ENCODE data around the gene ATP7B.
"Not testable (repeated sequence)": the region's sequence is repeated elsewhere in the genome, so short reads cannot be mapped to it uniquely, and the experiment has no call there.

The ATP7B gene

DNA sequence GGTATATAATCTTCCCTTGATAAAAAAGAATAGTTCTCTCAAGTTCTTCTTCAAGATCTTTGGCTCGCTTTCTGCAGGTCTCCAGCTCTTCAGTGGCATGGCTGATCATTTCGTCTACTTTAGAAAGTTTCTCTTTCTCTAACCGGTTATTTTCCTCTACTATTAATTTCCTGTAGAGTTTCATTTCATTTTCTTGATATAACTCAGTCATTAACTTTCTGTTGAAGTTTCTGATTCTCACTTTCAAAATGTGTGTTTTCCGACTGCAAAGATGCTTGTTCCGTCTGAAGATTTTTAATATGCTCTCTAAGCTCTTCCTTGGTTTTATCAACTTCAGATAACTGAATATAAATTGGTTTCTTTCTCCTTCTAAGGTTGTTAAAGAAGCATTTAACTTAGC is 102.0 kb downstream of the ATP7B start:
- not testable (repeated sequence) for H3K36me3 ChIP-seq (ENCODE audit: control insufficient read depth, insufficient read depth, low read length); H3K9me3 ChIP-seq (ENCODE audit: control insufficient read depth, low read length); H3K9ac ChIP-seq (ENCODE audit: low read length); H3K4me1 ChIP-seq (ENCODE audit: control insufficient read depth, insufficient read depth, low read length); H3K27me3 ChIP-seq (ENCODE audit: control insufficient read depth, insufficient read depth, low read length); H3K4me3 ChIP-seq (ENCODE audit: low read length)

DNA sequence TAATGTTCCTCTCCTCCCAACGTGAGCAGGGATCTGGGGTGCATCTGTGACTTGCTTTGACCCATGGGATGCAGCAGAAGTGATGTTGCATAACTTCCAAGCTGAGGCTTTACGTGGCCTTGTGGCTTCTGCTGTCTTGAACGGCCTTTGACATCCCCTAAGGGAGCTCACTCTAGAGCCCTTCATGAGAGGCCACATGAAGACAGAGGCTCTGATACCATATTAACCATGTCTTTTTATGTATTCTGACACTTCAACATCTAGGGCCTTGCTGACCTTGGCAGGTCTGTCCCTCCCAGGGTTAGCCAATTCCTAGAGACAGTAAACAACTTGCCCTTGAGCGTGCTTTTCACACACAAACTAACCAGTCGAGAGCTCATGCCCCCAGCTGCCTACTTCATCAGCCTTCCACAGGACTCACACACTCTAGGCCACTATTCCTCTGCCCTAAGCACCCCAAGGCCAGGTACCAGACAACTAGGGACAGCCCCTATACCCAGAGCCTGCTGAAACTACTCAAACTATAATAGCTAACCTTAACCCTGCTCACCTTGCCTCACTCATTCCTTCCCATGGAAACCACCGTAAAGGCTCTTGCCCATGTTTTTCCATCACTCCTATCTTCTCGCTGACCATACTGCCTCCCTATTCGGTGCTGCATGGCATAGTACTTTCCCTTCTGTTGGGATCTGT is 104.1 kb downstream of the ATP7B start:
- no peak overlapping the region for H3K4me3 ChIP-seq (ENCODE audit: low read length)
- H3K36me3 ChIP-seq (ENCODE audit: control insufficient read depth, insufficient read depth, low read length) = no peaks in the 10 kb centered on the region
- H3K9me3 ChIP-seq (ENCODE audit: control insufficient read depth, low read length) = no peaks in the 10 kb centered on the region
- no peaks in the 10 kb centered on the region for H3K4me1 ChIP-seq (ENCODE audit: control insufficient read depth, insufficient read depth, low read length)
- no peaks in the 10 kb centered on the region for H3K27me3 ChIP-seq (ENCODE audit: control insufficient read depth, insufficient read depth, low read length)
- H3K9ac ChIP-seq (ENCODE audit: low read length) = no peak overlapping the region

DNA sequence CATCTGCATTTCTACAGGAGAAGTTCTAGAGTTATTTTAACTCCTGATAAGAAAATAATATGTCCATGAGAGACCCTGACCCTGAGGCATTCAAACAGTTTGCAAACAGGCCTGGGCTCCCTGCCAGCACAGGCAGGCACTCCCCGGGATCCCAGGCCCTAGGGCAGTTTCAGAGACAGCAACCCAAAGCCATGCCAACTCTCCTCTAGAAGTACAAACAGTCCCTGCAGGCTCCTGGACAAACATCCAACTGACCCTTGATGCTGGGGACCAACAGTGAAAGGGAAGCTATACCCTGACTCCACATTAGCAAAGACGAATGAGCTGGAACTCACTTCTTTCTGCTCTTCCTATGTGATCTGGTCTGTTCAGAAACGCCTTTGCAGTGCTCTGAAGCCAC is 104.7 kb downstream of the ATP7B start:
- H3K4me1 ChIP-seq (ENCODE audit: control insufficient read depth, insufficient read depth, low read length) = no peaks in the 10 kb centered on the region
- H3K9ac ChIP-seq (ENCODE audit: low read length) = no peak overlapping the region
- H3K4me3 ChIP-seq (ENCODE audit: low read length) = no peak overlapping the region
- no peaks in the 10 kb centered on the region for H3K36me3 ChIP-seq (ENCODE audit: control insufficient read depth, insufficient read depth, low read length)
- H3K9me3 ChIP-seq (ENCODE audit: control insufficient read depth, low read length) = no peaks in the 10 kb centered on the region
- no peaks in the 10 kb centered on the region for H3K27me3 ChIP-seq (ENCODE audit: control insufficient read depth, insufficient read depth, low read length)

DNA sequence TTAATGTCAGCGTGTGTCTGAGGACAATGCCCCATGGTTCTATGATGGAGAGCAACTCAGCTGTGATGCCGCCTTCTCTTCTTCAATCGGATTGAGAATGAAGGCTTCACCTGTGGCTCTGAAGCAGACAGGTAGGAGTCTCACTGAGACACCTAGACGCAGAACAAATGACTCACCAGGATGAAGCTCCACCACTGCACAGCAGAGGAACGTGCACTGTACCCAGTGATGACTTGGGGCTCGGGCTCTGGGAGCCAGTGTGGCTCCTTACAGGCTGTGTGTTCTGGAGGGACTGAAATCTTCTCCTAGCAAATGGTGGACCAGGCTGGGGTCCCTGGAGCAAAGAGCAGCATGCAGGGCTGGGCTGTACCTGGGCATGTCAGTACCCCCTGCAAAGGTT is 105.5 kb downstream of the ATP7B start:
- no peaks in the 10 kb centered on the region for H3K9me3 ChIP-seq (ENCODE audit: control insufficient read depth, low read length)
- H3K36me3 ChIP-seq (ENCODE audit: control insufficient read depth, insufficient read depth, low read length) = no peaks in the 10 kb centered on the region
- no peaks in the 10 kb centered on the region for H3K27me3 ChIP-seq (ENCODE audit: control insufficient read depth, insufficient read depth, low read length)
- no peaks in the 10 kb centered on the region for H3K4me1 ChIP-seq (ENCODE audit: control insufficient read depth, insufficient read depth, low read length)
- no peak overlapping the region for H3K9ac ChIP-seq (ENCODE audit: low read length)
- H3K4me3 ChIP-seq (ENCODE audit: low read length) = no peak overlapping the region

DNA sequence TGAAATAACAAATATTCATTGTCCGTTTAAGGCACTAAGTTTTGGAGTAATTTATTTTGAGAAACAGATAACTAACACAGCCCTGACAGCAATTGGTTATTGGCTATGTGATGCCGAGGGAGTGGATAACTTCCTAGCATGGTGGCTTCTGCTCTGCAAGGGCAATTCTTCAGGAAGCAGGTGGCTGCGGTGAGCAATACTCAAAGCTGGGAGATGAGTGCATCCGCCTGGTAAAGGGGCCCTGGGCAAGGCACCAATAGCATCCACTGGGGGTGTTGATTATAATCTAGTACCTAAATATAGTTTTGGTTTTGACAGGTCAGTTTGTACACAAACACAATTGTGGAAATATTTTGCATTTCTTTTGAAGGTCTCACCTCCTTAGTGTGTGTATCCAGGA is 108.5 kb downstream of the ATP7B start:
- no peaks in the 10 kb centered on the region for H3K9me3 ChIP-seq (ENCODE audit: control insufficient read depth, low read length)

DNA sequence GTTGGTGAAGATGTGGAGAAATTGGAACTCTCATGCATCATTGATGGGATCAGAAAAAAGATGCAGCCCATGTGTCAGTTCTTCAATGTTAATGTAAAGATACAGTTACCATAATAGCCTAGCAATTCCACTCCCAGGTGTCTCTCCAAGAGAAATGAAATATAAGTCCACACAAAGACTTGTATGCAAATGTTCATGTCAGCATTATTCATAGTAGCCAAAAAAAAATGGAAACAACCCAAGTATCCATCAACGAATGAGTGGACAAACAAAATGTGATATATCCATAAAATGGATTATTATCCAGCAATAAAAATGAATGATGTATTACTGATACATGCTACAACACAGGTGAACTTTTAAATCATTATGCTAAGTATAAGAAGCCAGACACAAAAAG is 110.8 kb downstream of the ATP7B start:
- Histone ChIP-seq H3K9ac (ENCODE audit: low read length) (no peak overlapping the region), H3K36me3 (ENCODE audit: control insufficient read depth, insufficient read depth, low read length) (no peaks in the 10 kb centered on the region), H3K27me3 (ENCODE audit: control insufficient read depth, insufficient read depth, low read length) (no peaks in the 10 kb centered on the region), H3K9me3 (ENCODE audit: control insufficient read depth, low read length) (no peaks in the 10 kb centered on the region), H3K4me3 (ENCODE audit: low read length) (no peak overlapping the region), H3K4me1 (ENCODE audit: control insufficient read depth, insufficient read depth, low read length) (no peaks in the 10 kb centered on the region)

More for the DNA sequence above, 108.5 kb downstream of the ATP7B start:
- Histone ChIP-seq H3K4me3 (ENCODE audit: low read length) (no peak overlapping the region), H3K27me3 (ENCODE audit: control insufficient read depth, insufficient read depth, low read length) (no peaks in the 10 kb centered on the region), H3K4me1 (ENCODE audit: control insufficient read depth, insufficient read depth, low read length) (no peaks in the 10 kb centered on the region), H3K9ac (ENCODE audit: low read length) (no peak overlapping the region), H3K36me3 (ENCODE audit: control insufficient read depth, insufficient read depth, low read length) (no peaks in the 10 kb centered on the region)

DNA sequence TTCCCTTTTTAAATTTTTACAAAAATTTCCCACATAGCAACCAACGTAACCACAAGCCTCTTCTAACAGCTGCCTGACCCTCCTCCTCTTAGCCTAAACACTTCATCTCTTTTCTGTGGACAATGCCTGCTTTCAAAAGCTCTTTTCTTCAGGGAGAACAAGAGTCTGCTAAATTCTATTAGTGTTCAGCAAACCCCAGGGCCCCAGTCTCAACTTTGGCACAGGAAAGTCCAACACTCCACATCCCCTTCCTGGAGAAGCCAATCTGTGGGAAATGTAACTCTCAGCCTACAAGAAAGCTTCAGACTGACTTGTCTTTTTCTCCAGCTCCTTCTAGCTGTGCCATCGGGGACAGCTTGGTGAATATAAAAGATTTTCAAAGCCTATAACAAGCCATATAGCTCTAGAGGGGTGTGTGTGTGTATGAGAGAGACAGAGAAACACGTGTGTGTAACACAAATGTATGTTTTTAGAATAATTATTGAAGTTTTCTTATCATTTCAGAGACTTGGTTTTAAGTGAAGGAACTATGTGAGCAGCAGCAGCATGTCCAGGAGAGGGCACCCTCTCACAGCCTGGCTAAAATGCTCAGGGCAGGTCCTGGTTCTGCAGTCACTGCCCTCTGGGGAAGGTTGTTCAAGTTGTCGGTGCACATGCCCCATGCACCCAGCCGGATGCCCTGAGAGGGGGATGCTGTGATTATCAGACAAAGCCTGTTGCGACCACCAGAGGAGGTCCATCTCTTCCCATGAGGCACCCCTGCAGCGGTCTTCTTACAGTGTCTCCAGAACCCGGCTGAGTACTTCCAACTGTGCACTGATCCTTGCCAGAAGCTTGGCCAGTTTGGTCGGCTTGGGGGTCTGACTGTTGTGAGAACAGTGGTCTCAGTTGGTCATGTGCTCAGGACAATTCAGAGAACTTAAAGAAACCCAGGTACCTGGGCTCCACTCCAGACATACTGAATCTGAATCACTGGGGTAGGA is 115.1 kb downstream of the ATP7B start:
- H3K27me3 ChIP-seq (ENCODE audit: control insufficient read depth, insufficient read depth, low read length) = no peaks in the 10 kb centered on the region
- H3K4me1 ChIP-seq (ENCODE audit: control insufficient read depth, insufficient read depth, low read length) = no peaks in the 10 kb centered on the region
- no peaks in the 10 kb centered on the region for H3K9me3 ChIP-seq (ENCODE audit: control insufficient read depth, low read length)
- H3K36me3 ChIP-seq (ENCODE audit: control insufficient read depth, insufficient read depth, low read length) = no peaks in the 10 kb centered on the region
- no peak overlapping the region for H3K9ac ChIP-seq (ENCODE audit: low read length)
- H3K4me3 ChIP-seq (ENCODE audit: low read length) = no peak overlapping the region

DNA sequence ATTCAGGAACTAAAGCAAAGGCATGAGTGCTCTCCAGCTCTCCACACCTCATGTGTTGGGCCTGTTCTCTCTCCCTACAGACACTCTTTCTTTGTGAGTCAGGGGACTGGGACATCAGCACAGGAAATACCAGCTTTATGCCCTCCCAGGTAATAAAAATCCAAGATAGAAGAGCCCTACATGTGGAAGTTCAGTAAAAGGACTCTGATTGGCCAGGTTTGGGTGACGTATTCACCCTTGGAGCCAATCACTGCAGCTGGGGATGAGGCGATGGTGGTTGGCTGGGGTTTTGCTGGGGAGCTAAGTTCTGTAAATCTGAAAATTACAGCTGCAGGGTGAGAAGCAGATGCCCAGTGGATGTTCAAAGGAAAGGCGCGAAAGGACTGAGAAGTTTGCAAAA is 117.0 kb downstream of the ATP7B start:
- Histone ChIP-seq H3K9me3 (ENCODE audit: control insufficient read depth, low read length) (no peaks in the 10 kb centered on the region), H3K36me3 (ENCODE audit: control insufficient read depth, insufficient read depth, low read length) (no peaks in the 10 kb centered on the region), H3K27me3 (ENCODE audit: control insufficient read depth, insufficient read depth, low read length) (no peaks in the 10 kb centered on the region), H3K9ac (ENCODE audit: low read length) (no peak overlapping the region), H3K4me1 (ENCODE audit: control insufficient read depth, insufficient read depth, low read length) (no peaks in the 10 kb centered on the region), H3K4me3 (ENCODE audit: low read length) (no peak overlapping the region)

DNA sequence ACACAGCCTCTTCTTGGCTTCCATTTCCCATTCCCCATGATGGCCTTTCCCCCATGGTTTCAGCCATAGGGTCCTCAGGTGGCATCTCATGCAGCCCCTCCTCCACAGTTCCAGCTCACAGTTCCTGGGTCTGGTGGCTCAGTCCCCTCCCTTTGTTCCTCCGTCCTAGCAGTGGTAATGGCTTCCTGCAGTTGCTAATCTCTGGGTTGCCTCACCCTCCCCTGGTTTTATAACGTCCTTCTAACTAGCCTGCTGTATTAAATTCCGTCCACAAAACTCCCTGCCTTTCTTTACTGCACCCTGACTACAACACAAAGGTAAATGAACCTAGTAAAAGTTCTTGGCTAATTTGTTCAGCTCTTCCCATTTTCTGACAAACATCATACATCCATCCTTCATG is 118.6 kb downstream of the ATP7B start:
- no peak overlapping the region for H3K4me3 ChIP-seq (ENCODE audit: low read length)
- H3K9ac ChIP-seq (ENCODE audit: low read length) = no peak overlapping the region
- no peaks in the 10 kb centered on the region for H3K36me3 ChIP-seq (ENCODE audit: control insufficient read depth, insufficient read depth, low read length)
- H3K27me3 ChIP-seq (ENCODE audit: control insufficient read depth, insufficient read depth, low read length) = no peaks in the 10 kb centered on the region
- no peaks in the 10 kb centered on the region for H3K9me3 ChIP-seq (ENCODE audit: control insufficient read depth, low read length)
- no peaks in the 10 kb centered on the region for H3K4me1 ChIP-seq (ENCODE audit: control insufficient read depth, insufficient read depth, low read length)

DNA sequence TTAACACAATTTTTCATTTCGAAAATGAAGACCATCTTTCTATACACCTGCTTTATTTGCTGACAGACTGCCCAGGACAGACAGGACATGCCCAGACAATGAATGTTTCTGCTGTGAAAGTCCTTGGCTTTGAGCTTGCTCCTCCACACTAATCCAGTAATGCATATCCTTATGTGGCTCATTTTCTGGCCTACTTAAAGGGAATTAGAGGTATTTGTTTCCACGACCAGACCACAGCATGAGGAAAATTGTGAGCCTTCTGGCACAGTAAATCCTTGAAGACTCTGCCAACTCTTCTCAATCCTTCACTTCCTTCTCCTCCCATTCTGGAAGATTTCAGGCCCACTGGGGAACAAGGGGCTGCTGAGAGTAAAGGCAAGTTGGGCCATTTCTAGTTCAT is 123.8 kb downstream of the ATP7B start:
- Histone ChIP-seq H3K27me3 (ENCODE audit: control insufficient read depth, insufficient read depth, low read length) (no peaks in the 10 kb centered on the region), H3K9ac (ENCODE audit: low read length) (no peak overlapping the region), H3K4me1 (ENCODE audit: control insufficient read depth, insufficient read depth, low read length) (no peaks in the 10 kb centered on the region), H3K4me3 (ENCODE audit: low read length) (no peak overlapping the region), H3K9me3 (ENCODE audit: control insufficient read depth, low read length) (no peaks in the 10 kb centered on the region), H3K36me3 (ENCODE audit: control insufficient read depth, insufficient read depth, low read length) (no peaks in the 10 kb centered on the region)

DNA sequence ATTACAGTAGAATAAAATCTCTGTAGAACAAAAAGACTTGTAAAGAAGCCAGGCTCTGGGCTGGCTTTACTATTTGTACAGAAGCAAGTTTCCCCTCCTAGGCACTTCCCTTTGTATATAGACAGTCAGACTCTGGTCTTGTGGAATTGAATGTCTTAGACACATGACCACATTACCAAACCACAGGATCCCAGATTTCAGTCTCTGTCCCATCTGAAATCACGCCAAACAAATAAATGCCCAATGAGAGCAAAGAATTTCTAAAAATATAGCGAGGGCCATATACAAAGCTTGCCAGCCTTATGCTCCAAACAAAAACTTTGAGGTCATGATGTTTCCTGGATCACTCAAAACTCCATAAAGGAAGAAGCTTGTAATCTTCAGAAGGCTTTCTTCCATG is 125.6 kb downstream of the ATP7B start:
- no peaks in the 10 kb centered on the region for H3K27me3 ChIP-seq (ENCODE audit: control insufficient read depth, insufficient read depth, low read length)
- H3K4me3 ChIP-seq (ENCODE audit: low read length) = no peak overlapping the region
- no peak overlapping the region for H3K9ac ChIP-seq (ENCODE audit: low read length)
- no peaks in the 10 kb centered on the region for H3K4me1 ChIP-seq (ENCODE audit: control insufficient read depth, insufficient read depth, low read length)
- no peaks in the 10 kb centered on the region for H3K9me3 ChIP-seq (ENCODE audit: control insufficient read depth, low read length)
- no peaks in the 10 kb centered on the region for H3K36me3 ChIP-seq (ENCODE audit: control insufficient read depth, insufficient read depth, low read length)

DNA sequence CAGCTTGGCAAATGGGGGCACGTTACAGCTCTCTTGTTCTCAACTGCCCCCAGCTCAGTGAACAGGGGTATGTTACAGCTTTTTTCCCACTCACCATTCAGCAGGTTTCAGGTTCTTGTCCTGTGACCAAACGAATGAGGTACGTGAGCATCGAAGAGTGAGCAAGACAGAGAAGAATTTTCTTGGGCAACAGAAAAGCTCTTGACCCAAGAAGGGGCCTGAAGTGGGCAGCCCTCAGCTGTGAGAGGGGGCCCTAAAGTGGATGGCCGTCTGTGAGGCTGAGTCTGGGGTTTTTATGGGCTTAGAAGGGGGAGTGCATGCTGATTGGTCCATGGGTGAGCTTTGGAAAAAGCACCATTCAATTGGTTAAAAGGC is 128.0 kb downstream of the ATP7B start:
- no peak overlapping the region for H3K9ac ChIP-seq (ENCODE audit: low read length)
- no peaks in the 10 kb centered on the region for H3K4me1 ChIP-seq (ENCODE audit: control insufficient read depth, insufficient read depth, low read length)
- no peaks in the 10 kb centered on the region for H3K36me3 ChIP-seq (ENCODE audit: control insufficient read depth, insufficient read depth, low read length)
- H3K4me3 ChIP-seq (ENCODE audit: low read length) = no peak overlapping the region
- no peaks in the 10 kb centered on the region for H3K9me3 ChIP-seq (ENCODE audit: control insufficient read depth, low read length)
- no peaks in the 10 kb centered on the region for H3K27me3 ChIP-seq (ENCODE audit: control insufficient read depth, insufficient read depth, low read length)

All from mucosa of stomach (tissue), 1 donor.